Ascending aorta (tissue), 2 donors: ENCODE measurements around the gene OR51I1. TPM values are rescaled to one million over a fixed set of nuclear protein-coding genes. Genes with fewer than 3 reads are reported as not detected.

Experiments used
- DNase-seq, 2 donors: peaks; one replicate each; pipeline ENCODE4 v3.0.0-alpha.2; 2019; ENCODE audit warnings: low spot score in 2 of 2
- H3K27ac ChIP-seq, 2 donors: fragments of 200-600 bp; sonication (generic); one replicate each; pipeline ENCODE4 v1.5.1; 2016 to 2017; ENCODE audit warnings: mild to moderate bottlenecking in 1 of 2
- H3K27me3 ChIP-seq: fragments of 200-600 bp; sonication (generic); one replicate; pipeline ENCODE4 v1.5.1; 2017
- H3K36me3 ChIP-seq, 2 donors: fragments of 200-600 bp; sonication (generic); one replicate each; pipeline ENCODE4 v1.5.1; 2016
- H3K4me1 ChIP-seq, 2 donors: fragments of 200-600 bp; sonication (generic); one replicate each; pipeline ENCODE4 v1.5.1; 2016 to 2017; ENCODE audit warnings: mild to moderate bottlenecking in 1 of 2
- H3K4me3 ChIP-seq, 2 donors: fragments of 200-600 bp; sonication (generic); one replicate each; pipeline ENCODE4 v1.5.1; 2016 to 2017; ENCODE audit warnings: mild to moderate bottlenecking in 1 of 2
- H3K9me3 ChIP-seq, 2 donors: fragments of 200-600 bp; sonication (generic); one replicate each; pipeline ENCODE4 v1.5.1; 2016
- intact Hi-C: fragments of 100-400 bp; cut with DNase I; formaldehyde crosslinking; loops from one replicate; pipeline ENCODE4 v1.15.1; 2023
- total RNA-seq: library from RNA; depleted of rRNA; stranded (reverse); fragments of >200 nt; gene quantifications from one replicate; pipeline ENCODE4 v1.1.0, GENCODE V29; 2016
- TF ChIP-seq, protein P1 (sequence below), 3 experiments: fragments of 200-600 bp in 2 of 3; fragments of 450-650 bp in 1 of 3; sonication (generic) in 2 of 3; IDR thresholded peaks; one replicate each; pipeline ENCODE4 v1.5.1; 2016 to 2019; ENCODE audit warnings: antibody characterized with exemption in 3 of 3, mild to moderate bottlenecking in 1 of 3, moderate library complexity in 1 of 3

Gene OR51I1
- total RNA-seq, 1 donor from 2014 or later, result not detected

GRCh38 chr11:5449432-5449831 is 8.1 kb upstream of the OR51I1 start:
- TF ChIP-seq, protein P1, sequence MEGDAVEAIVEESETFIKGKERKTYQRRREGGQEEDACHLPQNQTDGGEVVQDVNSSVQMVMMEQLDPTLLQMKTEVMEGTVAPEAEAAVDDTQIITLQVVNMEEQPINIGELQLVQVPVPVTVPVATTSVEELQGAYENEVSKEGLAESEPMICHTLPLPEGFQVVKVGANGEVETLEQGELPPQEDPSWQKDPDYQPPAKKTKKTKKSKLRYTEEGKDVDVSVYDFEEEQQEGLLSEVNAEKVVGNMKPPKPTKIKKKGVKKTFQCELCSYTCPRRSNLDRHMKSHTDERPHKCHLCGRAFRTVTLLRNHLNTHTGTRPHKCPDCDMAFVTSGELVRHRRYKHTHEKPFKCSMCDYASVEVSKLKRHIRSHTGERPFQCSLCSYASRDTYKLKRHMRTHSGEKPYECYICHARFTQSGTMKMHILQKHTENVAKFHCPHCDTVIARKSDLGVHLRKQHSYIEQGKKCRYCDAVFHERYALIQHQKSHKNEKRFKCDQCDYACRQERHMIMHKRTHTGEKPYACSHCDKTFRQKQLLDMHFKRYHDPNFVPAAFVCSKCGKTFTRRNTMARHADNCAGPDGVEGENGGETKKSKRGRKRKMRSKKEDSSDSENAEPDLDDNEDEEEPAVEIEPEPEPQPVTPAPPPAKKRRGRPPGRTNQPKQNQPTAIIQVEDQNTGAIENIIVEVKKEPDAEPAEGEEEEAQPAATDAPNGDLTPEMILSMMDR (IDR thresholded peaks at IDR 0.05), result no peak
- intact Hi-C loops, result no loop called here
- no peaks in the 10 kb centered on the region for H3K9me3 ChIP-seq

DNA sequence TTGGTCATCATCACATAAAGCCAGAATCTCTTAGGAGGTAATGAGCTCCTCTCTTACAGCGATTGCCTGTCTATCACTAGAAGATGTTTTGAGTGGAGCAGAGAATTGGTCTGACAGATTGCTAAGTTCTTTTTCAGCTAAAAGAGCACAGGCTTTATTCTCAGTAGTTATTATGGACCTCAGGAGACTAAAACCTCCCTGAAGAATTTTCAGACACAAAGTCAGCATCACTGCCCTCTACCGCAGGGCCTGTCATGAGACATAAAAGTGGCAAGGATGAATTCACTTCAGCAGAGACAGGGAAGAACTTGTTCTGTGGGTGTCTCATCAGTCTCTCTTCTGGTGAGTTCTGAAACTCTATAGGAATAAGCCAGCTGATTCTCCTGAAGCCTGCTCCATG is 7.7 kb upstream of the OR51I1 start, which contains the start of gene OR51I2:
Gene OR51I2 (plus strand): TSS at position 301 of the 400 bp plus-strand sequence. CDS start 4,166 bp downstream, outside the sequence.
- intact Hi-C loops, result no loop called here
- Histone ChIP-seq H3K27me3 (no peaks in the 10 kb centered on the region), H3K36me3 (no peaks in the 10 kb centered on the region), H3K4me1 (no peaks in the 10 kb centered on the region), H3K4me3 (no peak within 1 kb of the TSS), H3K9me3 (no peaks in the 10 kb centered on the region), H3K27ac (no peak within 1 kb of the TSS)
- TF ChIP-seq, protein P1 (IDR thresholded peaks at IDR 0.05), result no peak
- no peak for DNase-seq

More at GRCh38 chr11:5449432-5449831, 8.1 kb upstream of the OR51I1 start:
- H3K27me3 ChIP-seq, result no peaks in the 10 kb centered on the region
- no peaks in the 10 kb centered on the region for H3K4me1 ChIP-seq
- H3K4me3 ChIP-seq, result no peak overlapping the region
- no peak overlapping the region for H3K27ac ChIP-seq
- no peaks in the 10 kb centered on the region for H3K36me3 ChIP-seq
- DNase-seq, result no peak

DNA sequence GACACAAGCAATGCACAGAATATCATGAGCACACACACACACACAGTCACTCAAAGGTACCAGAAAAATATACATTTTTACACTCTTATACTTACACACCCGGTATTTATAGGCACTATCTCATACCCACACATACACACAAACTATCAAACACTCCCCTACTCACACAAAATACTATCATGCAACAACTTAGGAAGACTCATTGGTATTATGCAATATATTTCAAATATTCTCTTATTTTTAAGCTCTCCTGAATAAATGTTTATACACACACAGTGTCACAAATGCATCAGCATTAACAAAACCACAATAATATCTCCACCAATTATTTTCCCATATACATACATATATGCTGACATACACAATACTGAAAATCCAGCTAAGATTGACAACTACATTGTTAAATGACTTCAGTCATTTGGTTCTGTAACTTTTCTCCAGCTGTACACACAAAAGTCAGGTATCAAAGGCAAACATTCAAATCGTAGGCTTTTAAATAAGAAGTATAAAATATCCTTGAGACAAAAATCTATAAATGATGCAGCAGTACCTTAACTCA is 2.6 kb upstream of the OR51I1 start:
- no peak overlapping the region for H3K4me3 ChIP-seq
- no peaks in the 10 kb centered on the region for H3K27me3 ChIP-seq
- no peak for DNase-seq
- no peak overlapping the region for H3K27ac ChIP-seq
- no peaks in the 10 kb centered on the region for H3K9me3 ChIP-seq
- intact Hi-C loops, result no loop called here
- TF ChIP-seq, protein P1 (IDR thresholded peaks at IDR 0.05), result no peak
- H3K36me3 ChIP-seq, result no peaks in the 10 kb centered on the region
- H3K4me1 ChIP-seq, result no peaks in the 10 kb centered on the region

DNA sequence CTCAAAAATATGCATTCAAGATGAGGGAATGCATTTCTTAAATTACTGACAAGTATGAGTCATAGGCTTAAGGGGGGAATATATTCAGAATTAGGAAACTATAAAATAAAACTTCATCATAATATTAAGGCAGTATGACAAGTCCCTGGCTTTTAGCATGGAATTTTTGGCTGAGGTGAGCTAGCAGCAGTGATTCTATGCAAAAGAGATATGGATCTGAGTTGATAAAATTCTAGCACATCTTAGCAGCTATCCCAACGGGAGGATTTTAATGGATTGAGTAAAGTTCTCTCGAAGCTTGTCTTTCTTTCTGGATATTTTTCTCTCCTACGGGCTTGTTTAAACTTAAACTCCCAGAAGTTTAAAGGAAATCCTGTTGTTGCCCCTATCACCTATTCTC is 18.2 kb downstream of the OR51I1 start:
- no peak overlapping the region for H3K4me3 ChIP-seq
- DNase-seq, result no peak
- no peak overlapping the region for H3K27ac ChIP-seq
- no peaks in the 10 kb centered on the region for H3K36me3 ChIP-seq
- no peaks in the 10 kb centered on the region for H3K27me3 ChIP-seq
- TF ChIP-seq, protein P1 (IDR thresholded peaks at IDR 0.05), result no peak
- intact Hi-C loops, result no loop called here
- no peaks in the 10 kb centered on the region for H3K9me3 ChIP-seq
- no peaks in the 10 kb centered on the region for H3K4me1 ChIP-seq

GRCh38 chr11:5421811-5422210 is 19.5 kb downstream of the OR51I1 start, which contains the start of gene OR51Q1:
Gene OR51Q1, plus strand, starts transcription at chr11:5422111. Its CDS starts 90 bp downstream, at chr11:5422201.
- Histone ChIP-seq H3K36me3 (no peaks in the 10 kb centered on the region), H3K27ac (no peak within 1 kb of the TSS), H3K9me3 (no peaks in the 10 kb centered on the region), H3K4me1 (no peaks in the 10 kb centered on the region), H3K27me3 (no peaks in the 10 kb centered on the region), H3K4me3 (no peak within 1 kb of the TSS)
- DNase-seq, result no peak
- TF ChIP-seq, protein P1 (IDR thresholded peaks at IDR 0.05), result no peak
- intact Hi-C loops, result no loop called here
